HG02973 (cell line): ENCODE data around the gene PPP1R26.
"Not testable (repeated sequence)": the region's sequence is repeated elsewhere in the genome, so short reads cannot be mapped to it uniquely, and the experiment has no call there.

Source experiments
- ATAC-seq: cut with Tn5 transposase; IDR thresholded peaks from one replicate; pipeline ENCODE4 v1.9.1; 2021; ENCODE audit warnings: moderate library complexity; ENCODE audit not compliant: unreplicated experiment

Gene PPP1R26

GRCh38 chr9:135503371-135504261 lies 24.0 kb downstream of the PPP1R26 start:
- ATAC-seq: no peak

- ATAC-seq: no peak
Observed at GRCh38 chr9:135504262-135505243, 25.0 kb downstream of the PPP1R26 start.

DNA sequence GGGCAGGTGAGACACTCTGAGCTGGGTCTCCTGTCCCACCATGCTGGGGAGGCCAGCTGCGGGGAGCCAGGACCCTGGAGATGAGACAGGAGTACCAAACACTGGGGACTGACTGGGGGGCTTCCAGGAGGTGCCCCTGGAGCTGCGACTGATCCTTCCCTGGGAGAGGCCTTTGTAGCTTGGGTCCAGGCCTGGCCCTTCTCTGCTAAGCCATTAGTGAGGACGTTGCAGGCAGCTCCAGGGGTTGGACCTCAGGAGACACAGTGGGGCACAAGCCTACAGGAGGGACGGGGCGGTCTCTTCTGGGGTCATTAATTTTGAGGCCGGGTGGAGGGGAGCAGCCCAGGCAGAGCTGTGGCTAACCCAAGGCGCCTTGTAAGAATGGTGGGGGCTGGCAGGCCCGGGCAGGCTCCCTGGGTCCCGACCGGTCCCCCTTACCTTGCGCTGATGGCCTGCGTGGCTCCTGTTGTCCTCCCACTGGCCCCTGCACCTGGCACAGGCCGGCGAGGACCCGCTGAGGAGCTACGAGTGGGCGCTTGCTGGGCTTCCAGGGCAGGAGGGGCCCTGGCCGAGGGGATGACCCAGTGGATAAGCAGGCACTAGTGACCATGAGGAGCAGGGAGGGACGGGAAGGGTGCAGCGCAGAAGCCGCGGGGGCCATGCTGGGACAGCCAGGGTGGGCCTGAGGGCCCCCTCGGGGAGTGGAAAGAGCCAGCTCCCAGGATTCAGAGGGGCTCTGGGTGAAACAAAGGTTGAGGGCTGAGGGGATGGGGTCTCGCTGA lies 26.0 kb downstream of the PPP1R26 start:
- ATAC-seq: no peak

- no peak for ATAC-seq
Observed at GRCh38 chr9:135506327-135507103, 26.9 kb downstream of the PPP1R26 start.

- ATAC-seq: no peak
Observed at GRCh38 chr9:135507104-135508035, 27.8 kb downstream of the PPP1R26 start.

- no peak for ATAC-seq
Observed at GRCh38 chr9:135508211-135508820, 28.7 kb downstream of the PPP1R26 start.

DNA sequence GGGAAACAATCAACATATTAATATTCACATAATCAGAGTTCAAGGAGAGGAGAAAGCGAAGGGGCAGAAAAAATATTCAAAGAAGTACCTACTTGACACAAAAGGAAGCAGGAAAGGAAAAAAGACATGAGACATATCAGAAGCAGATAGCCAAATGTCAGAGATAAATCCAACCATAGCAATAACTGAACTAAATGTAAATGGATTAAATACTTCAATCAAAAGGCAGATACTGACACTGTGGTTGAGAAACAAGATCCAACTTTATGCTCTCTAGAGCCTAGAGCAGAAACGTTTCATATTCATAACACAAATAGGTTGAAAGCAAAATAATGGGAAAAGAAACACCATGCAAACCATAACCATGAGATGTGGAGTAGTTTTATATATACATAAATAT lies 29.9 kb downstream of the PPP1R26 start:
- ATAC-seq: no peak

- ATAC-seq: no peak
Observed at GRCh38 chr9:135512241-135512603, 32.6 kb downstream of the PPP1R26 start.

DNA sequence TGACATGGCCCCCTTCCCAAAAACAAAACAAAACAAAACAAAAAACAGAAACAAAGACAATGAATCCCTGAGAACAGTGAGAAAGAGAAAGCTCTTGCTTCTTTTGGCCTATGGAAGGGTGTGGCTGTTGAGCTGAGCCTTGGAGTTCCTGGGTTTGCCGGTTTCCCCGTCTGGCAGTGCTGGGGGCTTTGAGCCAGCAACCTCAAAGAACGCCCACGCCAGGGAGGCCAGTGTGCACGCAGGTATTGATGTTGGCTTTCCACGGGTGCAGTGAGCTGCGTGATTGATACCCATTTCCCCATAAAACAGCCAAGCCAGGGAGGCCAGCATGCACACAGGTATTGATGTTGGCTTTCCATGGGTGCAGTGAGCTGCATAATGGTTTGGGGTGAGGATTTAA lies 33.3 kb downstream of the PPP1R26 start:
- no peak for ATAC-seq

- ATAC-seq: no peak
Observed at GRCh38 chr9:135513351-135513846, 33.8 kb downstream of the PPP1R26 start.

GRCh38 chr9:135513906-135514305 lies 34.3 kb downstream of the PPP1R26 start:
- ATAC-seq: not testable (repeated sequence)

DNA sequence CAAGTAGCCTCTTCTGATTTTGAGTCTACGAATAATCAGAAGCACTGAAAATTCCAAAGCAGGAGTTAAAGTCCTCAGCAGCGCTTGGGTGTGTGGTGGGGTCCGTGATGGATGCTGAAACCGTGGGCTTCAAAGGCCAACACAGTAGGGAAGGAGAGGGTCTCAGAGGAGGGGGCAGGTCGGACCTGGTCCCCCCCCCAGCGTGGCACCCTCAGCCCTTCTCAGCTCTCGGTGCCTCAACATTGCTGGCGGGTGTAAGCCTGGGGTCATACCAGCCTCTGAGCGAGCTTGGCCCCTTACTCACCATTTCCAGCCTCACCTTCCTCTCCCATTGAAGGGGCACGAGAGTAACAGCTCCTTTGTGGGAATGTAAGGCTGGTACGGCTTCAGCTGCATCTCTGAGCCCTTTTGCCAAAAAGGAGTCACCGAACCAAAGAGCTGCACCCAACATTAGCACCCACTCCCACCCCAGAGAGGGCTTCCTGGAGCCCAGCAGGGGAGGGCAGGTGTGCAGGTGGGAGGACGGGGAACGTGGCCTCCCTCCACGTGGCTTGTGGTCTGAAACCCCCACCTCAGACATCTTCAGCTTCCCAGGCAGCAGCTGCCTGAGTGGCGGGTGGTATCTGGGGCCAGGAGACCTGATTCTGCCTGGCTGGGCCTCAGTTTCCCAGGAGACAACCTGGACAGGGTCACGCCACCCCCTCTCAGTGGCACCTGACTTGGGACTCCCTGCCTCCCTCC lies 34.9 kb downstream of the PPP1R26 start:
- no peak for ATAC-seq

DNA sequence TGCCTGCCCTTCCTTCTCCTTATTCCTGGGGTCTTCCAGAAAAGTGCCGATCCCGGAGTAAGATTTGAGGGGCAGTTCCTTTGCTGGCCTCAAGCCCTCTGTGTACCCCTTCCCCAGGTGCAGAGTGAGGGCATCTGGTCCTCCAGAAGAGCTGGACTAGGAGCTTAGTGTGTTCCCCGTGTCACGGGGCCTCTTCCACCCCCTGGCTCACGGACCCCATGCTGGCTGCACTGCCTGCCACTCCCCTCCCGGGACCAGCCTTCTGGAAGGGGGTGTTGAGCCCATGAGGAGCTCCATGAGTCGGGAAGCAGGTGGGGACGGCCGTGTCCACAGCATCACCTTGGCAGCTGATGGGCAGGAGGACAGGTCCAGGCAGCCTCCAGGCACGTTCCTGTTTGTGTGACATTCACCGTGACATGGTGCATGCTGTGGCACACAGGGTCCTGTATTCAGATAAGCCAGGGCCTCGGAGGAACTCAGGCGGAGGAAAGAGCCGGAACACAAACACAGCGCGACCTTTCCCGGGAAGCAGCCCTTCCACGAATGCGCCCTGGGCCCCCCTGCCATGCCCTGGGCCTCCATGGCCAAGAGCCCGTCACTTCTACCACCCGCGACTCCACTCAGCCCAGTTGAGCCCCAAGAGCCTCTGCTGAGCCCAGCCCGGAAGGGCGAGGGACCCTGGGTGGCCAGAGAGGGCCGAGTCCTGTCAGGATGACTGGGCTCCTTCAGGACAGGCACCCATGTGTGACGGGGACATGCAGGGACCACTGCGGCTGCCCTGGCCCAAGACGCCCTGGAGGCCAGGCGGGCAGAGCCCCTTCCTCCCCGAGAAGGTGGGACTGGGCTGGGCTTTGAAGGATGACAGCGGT lies 35.7 kb downstream of the PPP1R26 start:
- ATAC-seq: no peak

DNA sequence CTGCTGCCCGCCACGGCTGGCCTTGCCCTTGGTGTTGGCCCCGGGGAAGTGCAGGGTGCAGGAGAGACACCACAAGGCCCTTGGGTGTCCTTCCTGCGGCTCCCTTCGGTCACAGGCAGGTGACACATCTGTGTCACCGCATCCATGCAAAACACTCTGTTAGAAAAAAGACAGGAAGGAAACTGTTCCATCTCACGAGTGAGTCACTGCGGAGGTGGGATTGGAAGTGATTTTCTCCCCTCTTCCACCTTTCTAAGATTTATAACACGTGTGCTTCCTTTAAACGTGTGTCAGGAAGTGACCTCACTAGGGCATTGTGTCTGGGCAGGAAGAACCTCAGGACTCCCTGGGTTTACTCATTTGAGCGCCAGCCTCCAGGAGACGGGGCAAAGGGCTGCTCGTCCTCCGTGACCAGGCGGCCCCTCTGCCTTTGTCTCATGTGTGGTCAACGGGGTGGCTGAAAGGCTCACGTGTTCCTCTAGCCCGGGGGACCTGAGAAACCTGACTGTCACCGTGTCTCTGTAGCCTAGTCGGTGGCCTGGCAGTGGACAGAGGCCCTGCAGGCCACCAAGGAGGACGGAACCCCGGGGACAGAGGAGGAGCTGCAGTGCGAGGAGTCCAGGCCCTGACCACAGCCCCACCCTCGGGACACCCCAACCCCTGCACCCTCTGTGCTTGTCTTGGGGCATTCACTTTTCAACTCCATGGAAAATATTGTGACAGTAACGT lies 36.7 kb downstream of the PPP1R26 start:
- no peak for ATAC-seq

DNA sequence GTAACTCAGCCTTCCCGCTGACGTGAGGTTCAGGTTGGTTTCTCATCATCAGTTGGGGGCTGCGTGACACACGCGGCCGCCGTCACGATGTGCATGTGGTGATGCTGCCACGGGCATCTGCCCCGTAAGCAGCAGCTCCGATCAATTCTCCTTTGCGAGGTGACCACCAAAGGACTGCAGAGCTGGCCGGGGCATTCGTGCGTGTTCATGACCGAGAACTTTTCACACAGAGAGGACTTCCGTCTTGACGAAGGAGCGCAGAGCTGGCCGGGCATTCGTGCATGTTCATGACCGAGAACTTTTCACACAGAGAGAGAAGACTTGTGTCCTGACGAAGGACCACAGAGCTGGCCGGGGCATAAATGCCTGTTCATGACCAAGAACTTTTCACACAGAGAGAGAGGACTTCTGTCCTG lies 37.8 kb downstream of the PPP1R26 start:
- no peak for ATAC-seq
